ENCODE results near the gene IFT81. TPM values are rescaled to one million over a fixed set of nuclear protein-coding genes. Genes with fewer than 3 reads are reported as not detected.

The IFT81 gene
- total and polyA plus RNA-seq, 2 of the 13 experiments (the other 11 are each of a cell fraction or from before 2014, with no cell fraction given) = 4.2 to 13.0 TPM

GRCh38 chr12:110247340-110248095 is 123.4 kb downstream of the IFT81 start (continued):
- TF ChIP-seq ARID5B (CRISPR knock-in tag; IDR thresholded peaks at IDR 0.05) (peak; percentile 84; the same call in 1 of the 2 replicates), ZNF432 (CRISPR knock-in tag; IDR thresholded peaks at IDR 0.05; ENCODE audit: borderline replicate concordance) (no peak), PITX1 (CRISPR knock-in tag; IDR thresholded peaks at IDR 0.05) (peak; percentile 61; the same call in 1 of the 2 replicates), ZNF672 (CRISPR knock-in tag; IDR thresholded peaks at IDR 0.05) (no peak), JUND (CRISPR knock-in tag; IDR thresholded peaks at IDR 0.05) (0 out of 2 replicates have a peak, but pooled peaks have one; percentile 57), RNF2 (conservative IDR thresholded peaks at IDR 0.05; ENCODE audit: low read depth) (no peak), SUZ12 (IDR thresholded peaks at IDR 0.05; ENCODE audit: low read depth, low read length) (no peak), ZNF720 (CRISPR knock-in tag; IDR thresholded peaks at IDR 0.05) (no peak), PAF1 (CRISPR knock-in tag; IDR thresholded peaks at IDR 0.05) (no peak), ZNF512 (CRISPR knock-in tag; IDR thresholded peaks at IDR 0.05) (no peak), CENPBD1 (CRISPR knock-in tag; IDR thresholded peaks at IDR 0.05; ENCODE audit: borderline replicate concordance, low read depth) (no peak), ZNF280B (CRISPR knock-in tag; IDR thresholded peaks at IDR 0.05; ENCODE audit: borderline replicate concordance) (peak; percentile 64; the same call in 1 of the 2 replicates), NFIC (IDR thresholded peaks at IDR 0.05; ENCODE audit: low read length) (no peak), ZNF205 (CRISPR knock-in tag; IDR thresholded peaks at IDR 0.05) (no peak), MED13 (CRISPR knock-in tag; IDR thresholded peaks at IDR 0.05) (no peak), HOXA9 (CRISPR knock-in tag; IDR thresholded peaks at IDR 0.05; ENCODE audit: borderline replicate concordance) (no peak), ZNF3 (CRISPR knock-in tag; IDR thresholded peaks at IDR 0.05) (no peak), ELF4 (CRISPR knock-in tag; IDR thresholded peaks at IDR 0.05; ENCODE audit: borderline replicate concordance) (no peak), THRA (CRISPR knock-in tag; IDR thresholded peaks at IDR 0.05; ENCODE audit: borderline replicate concordance) (peak; percentile 90; the same call in 1 of the 2 replicates), ISX (CRISPR knock-in tag; conservative IDR thresholded peaks at IDR 0.05) (no peak), ZNF460 (CRISPR knock-in tag; IDR thresholded peaks at IDR 0.05; ENCODE audit: borderline replicate concordance) (no peak; the same call in 1 of the 2 replicates)

All from HepG2 (cell line).